Lower leg skin (tissue), 4 donors: ENCODE data around the gene MTIF3. TPM values are rescaled to one million over a fixed set of nuclear protein-coding genes. Genes with fewer than 3 reads are reported as not detected.

Experiments
- DNase-seq, 2 donors: peaks; one replicate each; pipeline ENCODE4 v3.0.0-alpha.2; 2019; ENCODE audit warnings: low spot score in 2 of 2
- H3K4me3 ChIP-seq: fragments of 200-600 bp; sonication (generic); 2 replicates; pipeline ENCODE4 v1.5.1; 2017; ENCODE audit warnings: mild to moderate bottlenecking, low read depth; ENCODE audit not compliant: poor library complexity, severe bottlenecking
- CTCF ChIP-seq, 3 donors: fragments of 450-650 bp; IDR thresholded peaks; one replicate each; pipeline ENCODE4 v1.5.1; 2016; ENCODE audit warnings: antibody characterized with exemption in 3 of 3, mild to moderate bottlenecking in 3 of 3, moderate library complexity in 2 of 3
- POLR2A ChIP-seq, 2 donors: fragments of 450-650 bp; IDR thresholded peaks; one replicate each; pipeline ENCODE4 v1.6.1; 2016 to 2017; ENCODE audit warnings: antibody characterized with exemption in 2 of 2, mild to moderate bottlenecking in 1 of 2, moderate library complexity in 1 of 2
- WGBS, 2 donors: methylation state at CpG; one replicate each; pipeline ENCODE4 v1.1.5; 2018; 5-methylcytosine and 5-hydroxymethylcytosine counted together
- intact Hi-C: fragments of 100-400 bp; cut with DNase I; formaldehyde crosslinking; loops from one replicate; pipeline ENCODE4 v1.15.0; 2023; ENCODE audit warnings: low total_unique reads
- total RNA-seq, 4 donors: library from RNA; depleted of rRNA; stranded (reverse); fragments of >200 nt; gene quantifications; one replicate each; pipeline ENCODE4 v1.1.0, GENCODE V29; 2016

The MTIF3 gene
- total RNA-seq, 4 donors from 2014 or later, result 46.1 to 98.1 (median 70.8) TPM

GRCh38 chr13:27427641-27428040 is 22.7 kb downstream of the MTIF3 start:
- TF ChIP-seq CTCF (IDR thresholded peaks at IDR 0.05) (no peak), POLR2A (IDR thresholded peaks at IDR 0.05) (no peak)
- no peak for DNase-seq
- no peak overlapping the region for H3K4me3 ChIP-seq
- intact Hi-C loops, result no loop called here
- WGBS, 2 donors, result 82 to 83% methylated on average over 2 of the region's 2 CpGs

- TF ChIP-seq POLR2A (IDR thresholded peaks at IDR 0.05), result no peak
- TF ChIP-seq CTCF (IDR thresholded peaks at IDR 0.05), result no peak
- no peak overlapping the region for H3K4me3 ChIP-seq
- DNase-seq, result peak; percentile 83 to 93
- 11 to 25% methylated on average over 17 of the region's 17 CpGs for WGBS, 2 donors
- intact Hi-C loops, result no loop called here
Observed at GRCh38 chr13:27425918-27426630, 24.3 kb downstream of the MTIF3 start.

- intact Hi-C loops, result no loop called here
- no peak for DNase-seq
- 16 to 27% methylated on average over 13 of the region's 13 CpGs for WGBS, 2 donors
- TF ChIP-seq CTCF (IDR thresholded peaks at IDR 0.05), result no peak
- no peak for TF ChIP-seq POLR2A (IDR thresholded peaks at IDR 0.05)
- H3K4me3 ChIP-seq, result peak overlapping the region; percentile 61
Observed at GRCh38 chr13:27425158-27425917, 25.0 kb downstream of the MTIF3 start.

- peak within 1 kb of the TSS; percentile 61 for H3K4me3 ChIP-seq
- intact Hi-C loops, result no loop called here
- no peak for TF ChIP-seq CTCF (IDR thresholded peaks at IDR 0.05)
- peak in 1 of 2 donors; percentile 50 for TF ChIP-seq POLR2A (IDR thresholded peaks at IDR 0.05)
- 0 to 1% methylated on average over 34 to 35 of the region's 85 CpGs for WGBS, 2 donors
- DNase-seq, result peak; percentile 73 to 95
Observed at GRCh38 chr13:27424246-27425157, 25.9 kb downstream of the MTIF3 start, which contains the start of gene GTF3A. GTF3A (plus strand) TSS chr13:27424619.

GRCh38 chr13:27423333-27423732 is 27.0 kb downstream of the MTIF3 start:
- intact Hi-C loops, result no loop called here
- TF ChIP-seq CTCF (IDR thresholded peaks at IDR 0.05), result no peak
- no peak for TF ChIP-seq POLR2A (IDR thresholded peaks at IDR 0.05)
- WGBS, 2 donors, result 76 to 77% methylated on average over 7 of the region's 7 CpGs
- no peak overlapping the region for H3K4me3 ChIP-seq
- no peak for DNase-seq
